ENCODE results near the gene TDRD10.

The TDRD10 gene

DNA sequence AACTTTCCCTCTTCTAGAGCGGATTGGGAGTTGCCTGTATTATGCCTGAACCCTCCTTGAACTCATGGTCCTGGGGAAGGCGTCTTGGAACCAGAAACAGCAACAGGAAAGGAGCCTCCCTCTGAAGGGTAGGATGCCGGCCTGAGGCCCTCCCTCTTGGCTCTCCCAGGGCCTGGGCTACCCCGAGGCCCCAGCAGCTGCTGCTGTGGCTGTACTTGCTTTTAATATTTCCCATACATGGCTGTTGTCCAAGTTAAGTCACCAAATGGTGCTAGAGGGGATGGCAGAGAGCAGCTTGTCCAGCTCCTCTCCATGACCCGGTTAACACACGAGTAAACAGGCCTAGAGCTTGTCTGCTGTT, 76.0 kb downstream of the TDRD10 start:
- DNase-seq (ENCODE audit: low spot score), result no peak

- no peak for DNase-seq (ENCODE audit: low spot score)
Measured at GRCh38 chr1:154579374-154579773, 77.4 kb downstream of the TDRD10 start.

GRCh38 chr1:154581766-154582165, 79.7 kb downstream of the TDRD10 start:
- no peak for DNase-seq (ENCODE audit: low spot score)

DNA sequence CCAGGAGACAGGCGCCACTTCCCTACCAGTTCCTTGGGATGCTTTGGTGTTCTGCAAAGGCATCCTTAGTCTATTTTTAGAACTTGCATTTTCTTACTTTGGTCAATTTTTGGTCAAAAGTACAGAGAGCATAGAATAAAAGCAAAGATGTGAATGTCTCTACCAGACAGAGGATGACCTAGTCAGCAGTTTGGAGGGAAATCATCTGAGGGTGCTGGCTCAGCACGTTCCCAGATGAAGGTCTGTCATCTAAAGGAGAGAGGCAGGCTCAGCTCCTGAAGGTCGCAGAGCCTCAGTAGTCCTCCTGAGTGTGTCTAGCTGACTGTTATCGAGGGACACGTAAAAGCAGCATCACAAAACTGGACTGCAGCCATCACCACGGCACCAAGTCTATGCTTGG, 80.9 kb downstream of the TDRD10 start:
- no peak for DNase-seq (ENCODE audit: low spot score)

DNA sequence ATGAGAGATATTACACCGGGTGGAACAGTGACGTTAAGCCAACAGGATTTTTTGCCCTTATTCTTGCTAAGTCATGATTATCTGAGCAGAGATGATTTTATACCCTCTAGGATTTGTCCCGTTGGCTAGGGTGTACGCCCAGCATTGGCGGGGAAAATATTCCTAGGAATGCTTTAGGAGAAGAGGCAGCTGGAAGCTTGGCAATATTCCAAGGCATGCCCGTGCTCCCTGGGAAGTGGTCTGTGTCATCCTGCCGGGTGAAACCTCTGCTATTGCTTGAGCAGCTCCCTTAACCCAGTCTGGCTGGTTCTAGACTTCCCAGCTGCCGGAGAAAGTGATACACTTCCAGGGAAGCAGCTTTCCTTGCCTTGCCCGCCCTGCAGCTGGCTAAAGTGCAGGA, 81.8 kb downstream of the TDRD10 start:
- no peak for DNase-seq (ENCODE audit: low spot score)

- no peak for DNase-seq (ENCODE audit: low spot score)
Measured at GRCh38 chr1:154584267-154584994, 82.4 kb downstream of the TDRD10 start.

- DNase-seq (ENCODE audit: low spot score), result no peak
Measured at GRCh38 chr1:154586231-154586630, 84.2 kb downstream of the TDRD10 start.

GRCh38 chr1:154586641-154587040, 84.6 kb downstream of the TDRD10 start:
- no peak for DNase-seq (ENCODE audit: low spot score)

- no peak for DNase-seq (ENCODE audit: low spot score)
Measured at GRCh38 chr1:154589780-154590179, 87.8 kb downstream of the TDRD10 start.

DNA sequence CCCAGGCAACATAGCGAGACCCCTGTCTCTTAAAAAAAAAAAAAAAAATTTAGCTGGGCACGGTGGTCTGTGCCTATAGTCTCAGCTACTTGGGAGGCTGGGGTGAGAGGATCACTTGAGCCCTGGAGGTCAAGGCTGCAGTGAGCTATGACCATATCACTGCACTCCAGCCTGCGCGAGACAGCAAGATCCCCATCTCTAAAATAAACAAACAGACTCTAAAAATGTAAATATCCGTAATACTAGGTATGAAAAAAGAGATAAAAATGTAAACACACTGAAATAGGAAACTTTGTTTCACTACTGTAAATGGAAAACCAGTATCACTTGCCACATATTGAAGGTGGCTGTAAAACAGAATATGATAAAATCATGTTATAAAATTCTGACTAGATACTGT, 88.7 kb downstream of the TDRD10 start:
- DNase-seq (ENCODE audit: low spot score), result no peak

DNA sequence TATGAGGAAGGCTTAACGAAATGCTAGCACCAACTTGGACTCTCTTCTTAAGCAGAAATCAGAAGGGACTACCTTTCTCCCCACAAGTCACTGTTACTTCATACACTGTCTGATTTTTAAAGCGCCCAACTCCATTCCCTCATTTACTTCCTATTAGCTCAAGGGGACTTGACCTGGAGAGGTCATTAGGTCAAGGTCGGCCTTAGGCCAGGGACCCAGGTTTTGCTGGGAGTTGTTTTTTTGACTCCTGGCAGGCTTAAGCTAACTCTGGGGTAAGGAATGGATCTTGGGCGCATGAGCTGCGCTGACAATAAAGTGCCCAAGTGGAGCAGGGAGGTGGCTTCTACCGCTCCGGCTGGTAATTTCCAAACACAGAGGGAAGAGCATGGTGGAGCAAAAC, 89.2 kb downstream of the TDRD10 start:
- no peak for DNase-seq (ENCODE audit: low spot score)

GRCh38 chr1:154593390-154593789, 91.4 kb downstream of the TDRD10 start:
- no peak for DNase-seq (ENCODE audit: low spot score)

DNA sequence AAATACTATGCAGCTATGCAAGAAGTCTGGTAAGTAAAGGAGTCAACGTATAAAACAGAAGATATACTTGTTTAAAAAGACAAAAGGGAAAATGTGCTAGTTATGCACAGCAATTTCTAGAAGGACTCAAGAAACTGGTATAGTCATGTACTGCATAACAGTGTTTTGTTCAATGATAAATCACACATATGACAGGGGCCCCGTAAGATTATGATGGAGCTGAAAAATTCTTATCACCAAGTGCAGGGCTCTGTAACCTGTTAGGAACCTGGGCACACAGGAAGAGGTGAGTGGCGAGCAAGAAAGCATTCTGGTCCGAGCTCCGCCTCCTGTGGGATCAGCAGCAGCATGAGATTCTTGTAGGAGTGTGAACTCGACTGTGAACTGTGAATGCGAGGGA, 92.8 kb downstream of the TDRD10 start:
- DNase-seq (ENCODE audit: low spot score), result no peak

DNA sequence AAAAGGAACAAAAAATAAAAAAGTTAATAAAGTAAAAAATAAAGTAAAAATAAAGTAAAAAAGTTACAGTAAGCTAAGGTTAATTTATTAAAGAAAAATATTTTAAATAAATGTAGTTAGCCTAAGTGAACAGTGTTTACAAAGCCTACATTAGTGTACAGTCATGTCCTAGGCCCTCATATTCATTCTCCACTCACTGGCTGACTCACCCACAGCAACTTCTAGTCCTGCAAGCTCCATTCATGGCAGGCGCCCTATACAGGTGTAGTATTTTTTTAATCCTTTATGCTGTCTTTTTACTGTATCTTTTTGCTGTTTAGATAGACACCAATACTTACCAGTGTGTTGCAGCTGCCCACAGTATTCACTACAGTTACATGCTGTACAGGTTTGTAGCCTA, 93.6 kb downstream of the TDRD10 start:
- no peak for DNase-seq (ENCODE audit: low spot score)
